ENCODE measurements around the gene AHSA1.

The AHSA1 gene

DNA sequence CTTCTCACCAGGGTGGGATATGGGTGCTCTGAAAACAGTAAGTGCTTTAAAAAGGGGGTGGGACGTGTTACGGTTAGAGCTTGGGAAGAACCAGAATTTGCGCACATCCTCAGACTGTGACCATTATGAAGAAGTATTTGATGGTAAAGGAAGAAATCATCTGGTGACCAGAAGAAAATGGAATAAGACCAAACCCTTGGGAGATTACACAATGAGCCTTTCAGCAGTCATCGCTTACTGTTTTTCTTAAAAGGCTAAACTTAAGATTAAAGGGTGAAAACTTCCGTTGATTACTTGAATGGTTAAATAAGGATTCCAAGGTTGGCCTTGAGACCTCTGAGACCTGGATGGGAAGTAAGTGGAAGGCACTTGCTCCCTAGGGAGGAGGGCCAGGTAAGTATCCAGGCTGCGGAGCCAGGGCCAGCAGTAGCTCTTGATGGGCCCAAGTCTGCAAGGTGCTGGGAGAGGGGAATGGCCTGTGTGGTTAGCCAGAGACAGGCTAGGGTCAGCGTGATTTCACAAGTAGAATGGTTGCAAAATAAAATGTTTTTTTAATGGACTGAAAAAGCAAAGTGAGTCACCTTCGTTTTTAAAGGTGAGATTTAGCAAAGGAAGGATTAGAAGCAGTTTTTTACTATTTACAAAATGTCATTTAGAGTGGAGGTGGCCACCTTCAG lies 53.7 kb downstream of the AHSA1 start:
- DNase-seq: no peak

GRCh38 chr14:77516126-77516525 lies 58.2 kb downstream of the AHSA1 start:
- no peak for DNase-seq
